Vagina (tissue), 2 donors: ENCODE measurements around the gene HNF1B. TPM values are rescaled to one million over a fixed set of nuclear protein-coding genes. Genes with fewer than 3 reads are reported as not detected.
A peak's percentile ranks its signal among the peaks of the same experiment; 100 is the strongest.

ENCODE experiments used
- DNase-seq, 2 donors: peaks; one replicate each; pipeline ENCODE4 v3.0.0-alpha.2; 2017; ENCODE audit errors: extremely low spot score in 2 of 2
- H3K27ac ChIP-seq: fragments of 200-600 bp; sonication (generic); one replicate; pipeline ENCODE4 v1.5.1; 2019
- H3K27me3 ChIP-seq: fragments of 200-600 bp; sonication (generic); one replicate; pipeline ENCODE4 v1.5.1; 2019
- H3K36me3 ChIP-seq, 2 donors: fragments of 200-600 bp; sonication (generic); one replicate each; pipeline ENCODE4 v1.5.1; 2017 to 2019
- H3K4me1 ChIP-seq: fragments of 200-600 bp; sonication (generic); one replicate; pipeline ENCODE4 v1.5.1; 2019
- H3K4me3 ChIP-seq, 2 donors: fragments of 200-600 bp; sonication (generic); 1 replicate in 1 of 2; 2 replicates in 1 of 2; pipeline ENCODE4 v1.5.1; 2016 to 2019
- H3K9me3 ChIP-seq: fragments of 200-600 bp; sonication (generic); one replicate; pipeline ENCODE4 v1.5.1; 2019
- CTCF ChIP-seq, 3 experiments: fragments of 450-650 bp in 2 of 3; fragments of 200-600 bp in 1 of 3; sonication (generic) in 1 of 3; IDR thresholded peaks; one replicate each; pipeline ENCODE4 v1.5.1; 2017 to 2019; ENCODE audit warnings: antibody characterized with exemption in 3 of 3, mild to moderate bottlenecking in 2 of 3, moderate library complexity in 2 of 3
- POLR2A ChIP-seq, 2 donors: fragments of 450-650 bp; IDR thresholded peaks; one replicate each; pipeline ENCODE4 v1.6.1; 2017; ENCODE audit warnings: antibody characterized with exemption in 2 of 2, mild to moderate bottlenecking in 2 of 2, moderate library complexity in 2 of 2
- POLR2AphosphoS5 ChIP-seq, 2 donors: sonication (generic); formaldehyde crosslinking; IDR thresholded peaks; one replicate each; pipeline ENCODE4 v1.9.0; 2017; ENCODE audit warnings: antibody characterized with exemption in 2 of 2, mild to moderate bottlenecking in 2 of 2, low read depth in 1 of 2; ENCODE audit not compliant: insufficient read depth in 1 of 2
- intact Hi-C: fragments of 100-400 bp; cut with DNase I; formaldehyde crosslinking; loops from one replicate; pipeline ENCODE4 v1.15.1; 2023
- total RNA-seq: library from RNA; depleted of rRNA; stranded (reverse); fragments of >200 nt; gene quantifications from one replicate; pipeline ENCODE4 v1.2.3, GENCODE V29; 2016

HNF1B gene
- total RNA-seq, 1 donor from 2014 or later = not detected

GRCh38 chr17:37671824-37672547 lies 72.9 kb downstream of the HNF1B start:
- no peak for DNase-seq
- Histone ChIP-seq H3K4me1 (no peaks in the 10 kb centered on the region), H3K27ac (no peak overlapping the region), H3K9me3 (no peaks in the 10 kb centered on the region), H3K4me3 (no peak overlapping the region), H3K36me3 (no peaks in the 10 kb centered on the region), H3K27me3 (no peaks in the 10 kb centered on the region)
- intact Hi-C loops = no loop called here
- TF ChIP-seq CTCF (IDR thresholded peaks at IDR 0.05) (no peak), POLR2AphosphoS5 (IDR thresholded peaks at IDR 0.05; ENCODE audit: insufficient read depth in 1 of 2, low read depth in 1 of 2) (no peak), POLR2A (IDR thresholded peaks at IDR 0.05) (no peak)

GRCh38 chr17:37671028-37671823 lies 73.6 kb downstream of the HNF1B start:
- intact Hi-C loops = no loop called here
- TF ChIP-seq POLR2AphosphoS5 (IDR thresholded peaks at IDR 0.05; ENCODE audit: insufficient read depth in 1 of 2, low read depth in 1 of 2) (no peak), CTCF (IDR thresholded peaks at IDR 0.05) (no peak), POLR2A (IDR thresholded peaks at IDR 0.05) (no peak)
- peak in 1 of 2 donors; percentile 52 for DNase-seq
- no peak overlapping the region for H3K27ac ChIP-seq
- no peaks in the 10 kb centered on the region for H3K9me3 ChIP-seq
- H3K4me3 ChIP-seq = no peak overlapping the region
- H3K27me3 ChIP-seq = no peaks in the 10 kb centered on the region
- H3K36me3 ChIP-seq = no peaks in the 10 kb centered on the region
- H3K4me1 ChIP-seq = no peaks in the 10 kb centered on the region

GRCh38 chr17:37667039-37667438 lies 77.8 kb downstream of the HNF1B start:
- H3K4me3 ChIP-seq = no peak overlapping the region
- no peaks in the 10 kb centered on the region for H3K27me3 ChIP-seq
- H3K27ac ChIP-seq = no peak overlapping the region
- H3K4me1 ChIP-seq = no peaks in the 10 kb centered on the region
- intact Hi-C loops = no loop called here
- no peaks in the 10 kb centered on the region for H3K36me3 ChIP-seq
- no peaks in the 10 kb centered on the region for H3K9me3 ChIP-seq
- TF ChIP-seq POLR2AphosphoS5 (IDR thresholded peaks at IDR 0.05; ENCODE audit: insufficient read depth in 1 of 2, low read depth in 1 of 2) (no peak), CTCF (IDR thresholded peaks at IDR 0.05) (no peak), POLR2A (IDR thresholded peaks at IDR 0.05) (no peak)
- DNase-seq = no peak

GRCh38 chr17:37664214-37664613 lies 80.6 kb downstream of the HNF1B start:
- TF ChIP-seq POLR2AphosphoS5 (IDR thresholded peaks at IDR 0.05; ENCODE audit: insufficient read depth in 1 of 2, low read depth in 1 of 2) = no peak
- Histone ChIP-seq H3K4me1 (no peaks in the 10 kb centered on the region), H3K4me3 (no peak overlapping the region), H3K36me3 (no peaks in the 10 kb centered on the region), H3K27me3 (no peaks in the 10 kb centered on the region), H3K9me3 (no peaks in the 10 kb centered on the region), H3K27ac (no peak overlapping the region)
- intact Hi-C loops = no loop called here
- no peak for DNase-seq

GRCh38 chr17:37662353-37662752 lies 82.5 kb downstream of the HNF1B start:
- TF ChIP-seq CTCF (IDR thresholded peaks at IDR 0.05) (no peak), POLR2AphosphoS5 (IDR thresholded peaks at IDR 0.05; ENCODE audit: insufficient read depth in 1 of 2, low read depth in 1 of 2) (no peak), POLR2A (IDR thresholded peaks at IDR 0.05) (no peak)
- Histone ChIP-seq H3K36me3 (no peaks in the 10 kb centered on the region), H3K27me3 (no peaks in the 10 kb centered on the region), H3K9me3 (no peaks in the 10 kb centered on the region), H3K4me1 (no peaks in the 10 kb centered on the region), H3K27ac (no peak overlapping the region), H3K4me3 (no peak overlapping the region)
- no peak for DNase-seq
- intact Hi-C loops = no loop called here
